ENCODE data around the gene UBE2O. TPM values are rescaled to one million over a fixed set of nuclear protein-coding genes. Genes with fewer than 3 reads are reported as not detected.

Gene UBE2O
- total RNA-seq, 1 donor from 2014 or later, result 25.8 TPM

GRCh38 chr17:76487451-76488192 is 34.7 kb upstream of the UBE2O start:
- Mint-ChIP-seq H3K9me3 (ENCODE audit: unreplicated experiment) (no peaks in the 10 kb centered on the region), H3K4me3 (ENCODE audit: unreplicated experiment) (no peak overlapping the region), H3K27ac (ENCODE audit: unreplicated experiment) (no peak overlapping the region), H3K36me3 (ENCODE audit: low read depth, unreplicated experiment) (peaks cover 10% of the 10 kb centered on the region), H3K4me1 (ENCODE audit: low read depth, unreplicated experiment) (peaks cover 5% of the 10 kb centered on the region), H3K27me3 (ENCODE audit: low read depth, unreplicated experiment) (no peaks in the 10 kb centered on the region)
- H3K79me2 ChIP-seq (ENCODE audit: insufficient read depth, low read length), result no peaks in the 10 kb centered on the region
- no peaks in the 10 kb centered on the region for H3K36me3 ChIP-seq (ENCODE audit: insufficient read depth, low read length)
- H3K4me3 ChIP-seq (ENCODE audit: insufficient read depth, low read depth, low read length), result no peak overlapping the region
- FAIRE-seq (no peak), DNase-seq (ENCODE audit: low read depth) (no peak)
- no peaks in the 10 kb centered on the region for H3K27me3 ChIP-seq (ENCODE audit: insufficient read depth, low read length)
- H3K9ac ChIP-seq (ENCODE audit: low read length), result no peak overlapping the region
- no peak overlapping the region for H3K4me2 ChIP-seq (ENCODE audit: low read length)
- H3K27ac ChIP-seq (ENCODE audit: low read depth, low read length), result no peak overlapping the region
- H2AFZ ChIP-seq (ENCODE audit: low read depth, low read length), result no peak overlapping the region
- TF ChIP-seq CTCF (IDR thresholded peaks at IDR 0.05; ENCODE audit: insufficient read depth, low read depth, low read length), result no peak
- no peak for TF ChIP-seq EZH2 (IDR thresholded peaks at IDR 0.05; ENCODE audit: insufficient read depth, low read length)
- H3K4me1 ChIP-seq (ENCODE audit: insufficient read depth, low read length), result peaks cover 9% of the 10 kb centered on the region
- no peaks in the 10 kb centered on the region for H3K9me3 ChIP-seq (ENCODE audit: insufficient read depth, low read depth, low read length)
- peaks cover 3% of the 10 kb centered on the region for H4K20me1 ChIP-seq (ENCODE audit: insufficient read depth, low read length)

GRCh38 chr17:76485569-76485968 is 32.6 kb upstream of the UBE2O start:
- no peaks in the 10 kb centered on the region for H4K20me1 ChIP-seq (ENCODE audit: insufficient read depth, low read length)
- Mint-ChIP-seq H3K4me1 (ENCODE audit: low read depth, unreplicated experiment) (peaks cover 8% of the 10 kb centered on the region), H3K27me3 (ENCODE audit: low read depth, unreplicated experiment) (no peaks in the 10 kb centered on the region), H3K36me3 (ENCODE audit: low read depth, unreplicated experiment) (peaks cover 9% of the 10 kb centered on the region), H3K27ac (ENCODE audit: unreplicated experiment) (peak overlapping the region; percentile 69), H3K9me3 (ENCODE audit: unreplicated experiment) (no peaks in the 10 kb centered on the region), H3K4me3 (ENCODE audit: unreplicated experiment) (no peak overlapping the region)
- no peak overlapping the region for H2AFZ ChIP-seq (ENCODE audit: low read depth, low read length)
- no peaks in the 10 kb centered on the region for H3K79me2 ChIP-seq (ENCODE audit: insufficient read depth, low read length)
- H3K4me3 ChIP-seq (ENCODE audit: insufficient read depth, low read depth, low read length), result no peak overlapping the region
- no peak for DNase-seq (ENCODE audit: low read depth)
- TF ChIP-seq CTCF (IDR thresholded peaks at IDR 0.05; ENCODE audit: insufficient read depth, low read depth, low read length) (no peak), EZH2 (IDR thresholded peaks at IDR 0.05; ENCODE audit: insufficient read depth, low read length) (no peak)
- no peaks in the 10 kb centered on the region for H3K27me3 ChIP-seq (ENCODE audit: insufficient read depth, low read length)
- peaks cover 10% of the 10 kb centered on the region for H3K4me1 ChIP-seq (ENCODE audit: insufficient read depth, low read length)
- FAIRE-seq, result no peak
- no peak overlapping the region for H3K27ac ChIP-seq (ENCODE audit: low read depth, low read length)
- no peaks in the 10 kb centered on the region for H3K36me3 ChIP-seq (ENCODE audit: insufficient read depth, low read length)
- H3K9me3 ChIP-seq (ENCODE audit: insufficient read depth, low read depth, low read length), result no peaks in the 10 kb centered on the region
- H3K9ac ChIP-seq (ENCODE audit: low read length), result no peak overlapping the region
- no peak overlapping the region for H3K4me2 ChIP-seq (ENCODE audit: low read length)

DNA sequence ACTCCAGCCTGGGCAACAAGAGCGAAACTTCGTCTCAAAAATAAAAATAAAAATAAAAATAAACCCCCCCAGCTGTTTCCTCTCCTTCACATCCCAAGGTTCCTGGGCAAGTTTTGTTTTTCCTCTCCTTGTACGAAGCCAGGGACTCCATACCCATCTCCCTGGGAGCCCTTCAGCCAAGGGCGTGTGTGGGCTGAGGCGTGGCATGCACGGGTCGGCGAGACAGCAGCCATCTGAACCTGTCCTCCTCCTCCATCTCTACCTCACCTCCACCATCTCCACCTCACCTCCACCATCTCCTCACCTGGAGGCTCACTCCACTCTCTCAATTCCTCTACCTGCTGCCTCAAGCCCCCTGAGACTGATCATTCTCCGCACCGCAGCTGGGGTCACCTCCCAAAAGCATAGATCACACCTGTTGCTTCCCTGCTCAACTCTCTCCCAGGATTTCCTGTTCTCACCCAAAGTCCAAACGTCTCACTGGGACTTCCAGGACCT is 31.3 kb upstream of the UBE2O start:
- Histone ChIP-seq H3K4me1 (ENCODE audit: insufficient read depth, low read length) (peaks cover 13% of the 10 kb centered on the region), H3K27me3 (ENCODE audit: insufficient read depth, low read length) (no peaks in the 10 kb centered on the region), H3K9me3 (ENCODE audit: insufficient read depth, low read depth, low read length) (no peaks in the 10 kb centered on the region), H2AFZ (ENCODE audit: low read depth, low read length) (peak overlapping the region; percentile 21), H3K36me3 (ENCODE audit: insufficient read depth, low read length) (no peaks in the 10 kb centered on the region), H3K4me3 (ENCODE audit: insufficient read depth, low read depth, low read length) (no peak overlapping the region), H3K27ac (ENCODE audit: low read depth, low read length) (peak overlapping the region; percentile 35), H4K20me1 (ENCODE audit: insufficient read depth, low read length) (no peaks in the 10 kb centered on the region), H3K79me2 (ENCODE audit: insufficient read depth, low read length) (no peaks in the 10 kb centered on the region), H3K9ac (ENCODE audit: low read length) (no peak overlapping the region), H3K4me2 (ENCODE audit: low read length) (peak overlapping the region; percentile 46)
- Mint-ChIP-seq H3K27ac (ENCODE audit: unreplicated experiment) (peak overlapping the region; percentile 77), H3K4me3 (ENCODE audit: unreplicated experiment) (peak overlapping the region; percentile 36), H3K27me3 (ENCODE audit: low read depth, unreplicated experiment) (no peaks in the 10 kb centered on the region), H3K36me3 (ENCODE audit: low read depth, unreplicated experiment) (peaks cover 9% of the 10 kb centered on the region), H3K4me1 (ENCODE audit: low read depth, unreplicated experiment) (peaks cover 8% of the 10 kb centered on the region), H3K9me3 (ENCODE audit: unreplicated experiment) (no peaks in the 10 kb centered on the region)
- DNase-seq (ENCODE audit: low read depth) (no peak), FAIRE-seq (no peak)
- no peak for TF ChIP-seq CTCF (IDR thresholded peaks at IDR 0.05; ENCODE audit: insufficient read depth, low read depth, low read length)
